T-helper 2 cell treated with Interferon-gamma antibody and Interleukin-4, amounts not matched to agents 5 μg/mL and 100 μg/mL, for 36 hours (primary cell): ENCODE measurements around the gene OTOP3.
"Not testable (repeated sequence)": the region's sequence is repeated elsewhere in the genome, so short reads cannot be mapped to it uniquely, and the experiment has no call there.

Experiments
- DNase-seq: peaks from one replicate; pipeline ENCODE4 v3.0.0; 2021; ENCODE audit warnings: low spot score
- H3K27ac Mint-ChIP-seq: one replicate; pipeline ENCODE4 v1.8.0; 2021; ENCODE audit warnings: mild to moderate bottlenecking, mixed read lengths
- H3K27me3 Mint-ChIP-seq: one replicate; pipeline ENCODE4 v1.8.0; 2021; ENCODE audit warnings: low read depth, mixed read lengths
- H3K36me3 Mint-ChIP-seq: one replicate; pipeline ENCODE4 v1.8.0; 2021; ENCODE audit warnings: low read depth, mixed read lengths
- H3K4me1 Mint-ChIP-seq: one replicate; pipeline ENCODE4 v1.8.0; 2021; ENCODE audit warnings: low read depth, mixed read lengths
- H3K4me3 Mint-ChIP-seq: one replicate; pipeline ENCODE4 v1.8.0; 2022; ENCODE audit warnings: mild to moderate bottlenecking, moderate library complexity, mixed read lengths
- H3K9me3 Mint-ChIP-seq: one replicate; pipeline ENCODE4 v1.8.0; 2021; ENCODE audit warnings: mixed read lengths

OTOP3 gene

GRCh38 chr17:74954665-74955421 is 19.1 kb downstream of the OTOP3 start:
- no peaks in the 10 kb centered on the region for H3K9me3 Mint-ChIP-seq
- DNase-seq = no peak
- no peak overlapping the region for H3K27ac Mint-ChIP-seq
- no peaks in the 10 kb centered on the region for H3K4me1 Mint-ChIP-seq
- H3K36me3 Mint-ChIP-seq = no peaks in the 10 kb centered on the region
- no peak overlapping the region for H3K4me3 Mint-ChIP-seq
- peaks cover 1% of the 10 kb centered on the region for H3K27me3 Mint-ChIP-seq

- no peaks in the 10 kb centered on the region for H3K9me3 Mint-ChIP-seq
- H3K36me3 Mint-ChIP-seq = no peaks in the 10 kb centered on the region
- H3K27me3 Mint-ChIP-seq = peaks cover 1% of the 10 kb centered on the region
- no peak for DNase-seq
- no peak overlapping the region for H3K27ac Mint-ChIP-seq
- no peak overlapping the region for H3K4me3 Mint-ChIP-seq
- H3K4me1 Mint-ChIP-seq = peaks cover 2% of the 10 kb centered on the region
Observed at GRCh38 chr17:74956093-74956492, 20.4 kb downstream of the OTOP3 start.

- Mint-ChIP-seq H3K4me1 (peaks cover 4% of the 10 kb centered on the region), H3K27ac (no peak overlapping the region), H3K4me3 (no peak overlapping the region), H3K36me3 (no peaks in the 10 kb centered on the region), H3K27me3 (peaks cover 1% of the 10 kb centered on the region), H3K9me3 (no peaks in the 10 kb centered on the region)
- peak; percentile 66 for DNase-seq
Observed at GRCh38 chr17:74957935-74958740, 22.4 kb downstream of the OTOP3 start.

- no peaks in the 10 kb centered on the region for H3K9me3 Mint-ChIP-seq
- H3K4me3 Mint-ChIP-seq = no peak overlapping the region
- peaks cover 1% of the 10 kb centered on the region for H3K27me3 Mint-ChIP-seq
- no peak overlapping the region for H3K27ac Mint-ChIP-seq
- no peak for DNase-seq
- H3K36me3 Mint-ChIP-seq = no peaks in the 10 kb centered on the region
- H3K4me1 Mint-ChIP-seq = peaks cover 4% of the 10 kb centered on the region
Observed at GRCh38 chr17:74959826-74960515, 24.3 kb downstream of the OTOP3 start.

GRCh38 chr17:74960570-74961342 is 25.1 kb downstream of the OTOP3 start:
- H3K36me3 Mint-ChIP-seq = no peaks in the 10 kb centered on the region
- peaks cover 4% of the 10 kb centered on the region for H3K4me1 Mint-ChIP-seq
- H3K27me3 Mint-ChIP-seq = peaks cover 4% of the 10 kb centered on the region
- H3K4me3 Mint-ChIP-seq = no peak overlapping the region
- no peak for DNase-seq
- H3K27ac Mint-ChIP-seq = no peak overlapping the region
- no peaks in the 10 kb centered on the region for H3K9me3 Mint-ChIP-seq

GRCh38 chr17:74961657-74962350 is 26.1 kb downstream of the OTOP3 start:
- H3K36me3 Mint-ChIP-seq = no peaks in the 10 kb centered on the region
- H3K4me1 Mint-ChIP-seq = peaks cover 4% of the 10 kb centered on the region
- DNase-seq = peak; percentile 68
- no peak overlapping the region for H3K27ac Mint-ChIP-seq
- H3K4me3 Mint-ChIP-seq = no peak overlapping the region
- H3K27me3 Mint-ChIP-seq = peaks cover 4% of the 10 kb centered on the region
- no peaks in the 10 kb centered on the region for H3K9me3 Mint-ChIP-seq

GRCh38 chr17:74962622-74963394 is 27.1 kb downstream of the OTOP3 start:
- no peaks in the 10 kb centered on the region for H3K9me3 Mint-ChIP-seq
- no peak overlapping the region for H3K27ac Mint-ChIP-seq
- H3K4me3 Mint-ChIP-seq = no peak overlapping the region
- peaks cover 4% of the 10 kb centered on the region for H3K27me3 Mint-ChIP-seq
- no peak for DNase-seq
- no peaks in the 10 kb centered on the region for H3K36me3 Mint-ChIP-seq
- peaks cover 4% of the 10 kb centered on the region for H3K4me1 Mint-ChIP-seq

- no peak for DNase-seq
- Mint-ChIP-seq H3K4me3 (no peak overlapping the region), H3K27me3 (peaks cover 2% of the 10 kb centered on the region), H3K36me3 (no peaks in the 10 kb centered on the region), H3K9me3 (no peaks in the 10 kb centered on the region), H3K4me1 (peaks cover 4% of the 10 kb centered on the region), H3K27ac (no peak overlapping the region)
Observed at GRCh38 chr17:74963656-74964055, 28.0 kb downstream of the OTOP3 start.

GRCh38 chr17:74964246-74964761 is 28.6 kb downstream of the OTOP3 start:
- H3K4me3 Mint-ChIP-seq = no peak overlapping the region
- H3K36me3 Mint-ChIP-seq = no peaks in the 10 kb centered on the region
- H3K9me3 Mint-ChIP-seq = no peaks in the 10 kb centered on the region
- H3K27me3 Mint-ChIP-seq = peaks cover 2% of the 10 kb centered on the region
- H3K27ac Mint-ChIP-seq = no peak overlapping the region
- H3K4me1 Mint-ChIP-seq = peaks cover 4% of the 10 kb centered on the region
- DNase-seq = no peak

- Mint-ChIP-seq H3K36me3 (no peaks in the 10 kb centered on the region), H3K4me3 (no peak overlapping the region), H3K9me3 (no peaks in the 10 kb centered on the region), H3K27me3 (peaks cover 2% of the 10 kb centered on the region), H3K27ac (no peak overlapping the region), H3K4me1 (peaks cover 4% of the 10 kb centered on the region)
- DNase-seq = no peak
Observed at GRCh38 chr17:74964988-74965622, 29.4 kb downstream of the OTOP3 start.

GRCh38 chr17:74968361-74968780 is 32.7 kb downstream of the OTOP3 start:
- H3K27ac Mint-ChIP-seq = no peak overlapping the region
- no peaks in the 10 kb centered on the region for H3K36me3 Mint-ChIP-seq
- H3K27me3 Mint-ChIP-seq = peaks cover 22% of the 10 kb centered on the region
- no peak for DNase-seq
- H3K9me3 Mint-ChIP-seq = no peaks in the 10 kb centered on the region
- H3K4me1 Mint-ChIP-seq = peaks cover 3% of the 10 kb centered on the region
- no peak overlapping the region for H3K4me3 Mint-ChIP-seq

- H3K27me3 Mint-ChIP-seq = peaks cover 29% of the 10 kb centered on the region
Observed at GRCh38 chr17:74969501-74969900, 33.8 kb downstream of the OTOP3 start.

More at GRCh38 chr17:74969501-74969900, 33.8 kb downstream of the OTOP3 start:
- not testable (repeated sequence) for H3K4me3 Mint-ChIP-seq, H3K36me3 Mint-ChIP-seq, H3K27ac Mint-ChIP-seq, H3K4me1 Mint-ChIP-seq, DNase-seq, H3K9me3 Mint-ChIP-seq
